GM12878 (cell line): ENCODE data around the gene MAPK8.

Source experiments
- BHLHE40 ChIP-seq, 2 experiments: fragments of 450-650 bp in 1 of 2; IDR thresholded peaks; 2 replicates each; pipeline ENCODE4 v1.6.1; 2011 to 2017; ENCODE audit warnings: low read depth in 2 of 2, borderline replicate concordance in 1 of 2, improper control_type of control experiment in 1 of 2, low read length in 1 of 2, mild to moderate bottlenecking in 1 of 2
- MTA3 ChIP-seq: IDR thresholded peaks from 2 replicates; pipeline ENCODE4 v1.6.1; 2012; ENCODE audit warnings: low read length, inconsistent platforms, borderline replicate concordance
- NR2F1 ChIP-seq: fragments of 450-650 bp; conservative IDR thresholded peaks from 2 replicates; pipeline ENCODE4 v1.6.1; 2017; ENCODE audit warnings: mild to moderate bottlenecking
- NRF1 ChIP-seq: conservative IDR thresholded peaks from 2 replicates; pipeline ENCODE4 v1.6.1; 2011; ENCODE audit warnings: mild to moderate bottlenecking, low read depth, low read length, improper control_type of control experiment
- POLR2A ChIP-seq: IDR thresholded peaks from 2 replicates; pipeline ENCODE4 v1.6.1; 2011; ENCODE audit warnings: low read depth, mild to moderate bottlenecking, low read length
- TF ChIP-seq, protein P1 (sequence below), 3 experiments: IDR thresholded peaks in 2 of 3; conservative IDR thresholded peaks in 1 of 3; 2 replicates each; pipeline ENCODE4 v1.5.1; 2011; ENCODE audit warnings: low read depth in 3 of 3, low read length in 3 of 3, mild to moderate bottlenecking in 3 of 3, control low read depth in 2 of 3, moderate library complexity in 2 of 3, inconsistent platforms in 1 of 3, mixed read lengths in 1 of 3; ENCODE audit not compliant: control insufficient read depth in 2 of 3, insufficient read depth in 1 of 3; ENCODE audit errors: extremely low read depth in 1 of 3

DNA sequence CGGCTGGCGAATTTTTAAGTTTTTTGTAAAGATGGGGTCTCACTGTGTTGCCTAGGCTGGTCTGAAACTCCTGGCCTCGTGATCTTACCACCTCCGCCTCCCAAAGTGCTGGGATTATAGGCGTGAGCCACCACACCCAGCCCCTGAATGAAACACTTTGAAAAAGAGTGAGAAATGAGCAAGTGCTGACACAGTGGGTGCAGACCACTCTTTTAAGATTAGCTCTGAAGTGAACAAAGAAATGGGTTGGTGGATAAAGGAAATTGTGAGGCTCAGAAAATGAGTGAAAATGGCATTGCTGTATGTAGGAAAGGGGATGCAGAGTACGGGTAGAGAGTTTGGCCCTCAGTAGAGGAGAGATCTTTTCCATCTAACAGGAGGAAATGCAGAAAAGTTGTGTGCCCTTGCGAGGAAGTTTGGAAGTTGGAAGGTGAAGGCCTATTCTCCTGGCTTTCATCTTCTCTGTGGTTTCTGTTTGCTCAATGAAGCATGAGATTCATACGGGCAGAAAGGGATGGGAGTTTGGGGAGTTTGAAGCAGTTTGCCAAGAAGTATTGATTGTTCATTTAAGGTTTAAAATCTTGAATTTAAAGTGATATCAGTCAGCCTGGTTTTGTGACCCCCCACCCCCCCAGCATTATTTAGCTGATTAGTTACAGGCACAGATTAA lies 11.0 kb downstream of the MAPK8 start:
- no peak for TF ChIP-seq NR2F1
- TF ChIP-seq, protein P1, sequence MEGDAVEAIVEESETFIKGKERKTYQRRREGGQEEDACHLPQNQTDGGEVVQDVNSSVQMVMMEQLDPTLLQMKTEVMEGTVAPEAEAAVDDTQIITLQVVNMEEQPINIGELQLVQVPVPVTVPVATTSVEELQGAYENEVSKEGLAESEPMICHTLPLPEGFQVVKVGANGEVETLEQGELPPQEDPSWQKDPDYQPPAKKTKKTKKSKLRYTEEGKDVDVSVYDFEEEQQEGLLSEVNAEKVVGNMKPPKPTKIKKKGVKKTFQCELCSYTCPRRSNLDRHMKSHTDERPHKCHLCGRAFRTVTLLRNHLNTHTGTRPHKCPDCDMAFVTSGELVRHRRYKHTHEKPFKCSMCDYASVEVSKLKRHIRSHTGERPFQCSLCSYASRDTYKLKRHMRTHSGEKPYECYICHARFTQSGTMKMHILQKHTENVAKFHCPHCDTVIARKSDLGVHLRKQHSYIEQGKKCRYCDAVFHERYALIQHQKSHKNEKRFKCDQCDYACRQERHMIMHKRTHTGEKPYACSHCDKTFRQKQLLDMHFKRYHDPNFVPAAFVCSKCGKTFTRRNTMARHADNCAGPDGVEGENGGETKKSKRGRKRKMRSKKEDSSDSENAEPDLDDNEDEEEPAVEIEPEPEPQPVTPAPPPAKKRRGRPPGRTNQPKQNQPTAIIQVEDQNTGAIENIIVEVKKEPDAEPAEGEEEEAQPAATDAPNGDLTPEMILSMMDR (IDR thresholded peaks at IDR 0.05 in 2 of 3, conservative IDR thresholded peaks at IDR 0.05 in 1 of 3; ENCODE audit: control insufficient read depth in 2 of 3, extremely low read depth in 1 of 3, insufficient read depth in 1 of 3, low read depth in 3 of 3, low read length in 3 of 3) = no peak
- no peak for TF ChIP-seq POLR2A
- no peak for TF ChIP-seq NRF1
- TF ChIP-seq BHLHE40 (IDR thresholded peaks at IDR 0.05; ENCODE audit: borderline replicate concordance in 1 of 2, low read depth in 2 of 2, low read length in 1 of 2) = no peak
- TF ChIP-seq MTA3 = no peak
